ENCODE measurements around the gene SLC2A14.
"Not testable (repeated sequence)": the region's sequence is repeated elsewhere in the genome, so short reads cannot be mapped to it uniquely, and the experiment has no call there.

DNA sequence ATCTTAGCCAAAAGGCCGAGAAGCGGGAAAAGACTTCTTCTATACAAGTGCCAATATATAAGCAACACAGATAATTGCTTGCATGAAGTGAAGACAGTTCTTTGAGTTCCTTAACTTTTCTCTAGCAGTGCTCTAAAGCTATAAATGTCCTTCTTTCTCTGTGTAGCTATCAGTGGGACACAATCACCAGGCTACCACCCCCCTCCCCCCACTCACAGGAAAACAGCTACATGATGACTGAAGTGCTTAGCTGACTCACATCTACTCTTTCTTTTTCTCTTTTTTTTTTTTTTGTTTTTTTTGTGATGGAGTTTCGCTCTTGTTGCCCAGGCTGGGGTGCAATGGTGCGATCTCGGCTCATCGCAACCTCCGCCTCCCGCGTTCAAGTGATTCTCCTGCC is 30.3 kb downstream of the SLC2A14 start:
- not testable (repeated sequence) for TF ChIP-seq POLR2A (IDR thresholded peaks at IDR 0.05; ENCODE audit: low read depth, low read length); POLR2AphosphoS5 (IDR thresholded peaks at IDR 0.05; ENCODE audit: low read depth, low read length); SPI1 (IDR thresholded peaks at IDR 0.05; ENCODE audit: low read depth, low read length); TAF1 (IDR thresholded peaks at IDR 0.05; ENCODE audit: low read depth, low read length); PAX5 (IDR thresholded peaks at IDR 0.05; ENCODE audit: insufficient read depth, low read length, severe bottlenecking); POU2F2 (IDR thresholded peaks at IDR 0.05; ENCODE audit: low read depth, low read length)
